HG03060 (cell line): ENCODE data around the gene OPTC.

Source experiments
- ATAC-seq: cut with Tn5 transposase; IDR thresholded peaks from one replicate; pipeline ENCODE4 v1.9.1; 2021; ENCODE audit warnings: low read depth, moderate number of reproducible peaks; ENCODE audit not compliant: unreplicated experiment

OPTC gene

GRCh38 chr1:203488539-203488938 lies 5.4 kb upstream of the OPTC start:
- ATAC-seq = no peak

- ATAC-seq = no peak
Measured at GRCh38 chr1:203490607-203491006, 3.3 kb upstream of the OPTC start.

- ATAC-seq = no peak
Measured at GRCh38 chr1:203491664-203492063, 2.3 kb upstream of the OPTC start.

- ATAC-seq = no peak
Measured at GRCh38 chr1:203492082-203492747, 1.7 kb upstream of the OPTC start.

GRCh38 chr1:203492748-203493130 lies 1.2 kb upstream of the OPTC start:
- ATAC-seq = no peak

GRCh38 chr1:203495845-203496244 lies 1.9 kb downstream of the OPTC start:
- ATAC-seq = no peak

- no peak for ATAC-seq
Measured at GRCh38 chr1:203497269-203497777, 3.4 kb downstream of the OPTC start.

GRCh38 chr1:203499643-203500278 lies 5.8 kb downstream of the OPTC start:
- no peak for ATAC-seq

GRCh38 chr1:203500279-203500678 lies 6.3 kb downstream of the OPTC start:
- no peak for ATAC-seq

GRCh38 chr1:203503836-203504235 lies 9.9 kb downstream of the OPTC start:
- ATAC-seq = no peak

- ATAC-seq = no peak
Measured at GRCh38 chr1:203504400-203505250, 10.7 kb downstream of the OPTC start.

- no peak for ATAC-seq
Measured at GRCh38 chr1:203505526-203506204, 11.7 kb downstream of the OPTC start.

GRCh38 chr1:203506858-203507626 lies 13.1 kb downstream of the OPTC start:
- no peak for ATAC-seq

- ATAC-seq = no peak
Measured at GRCh38 chr1:203507759-203508158, 13.8 kb downstream of the OPTC start.

GRCh38 chr1:203508463-203509073 lies 14.6 kb downstream of the OPTC start:
- no peak for ATAC-seq

- ATAC-seq = no peak
Measured at GRCh38 chr1:203509135-203509534, 15.2 kb downstream of the OPTC start.

GRCh38 chr1:203511513-203511912 lies 17.6 kb downstream of the OPTC start:
- ATAC-seq = no peak

- no peak for ATAC-seq
Measured at GRCh38 chr1:203511930-203512329, 18.0 kb downstream of the OPTC start.

GRCh38 chr1:203512517-203512847 lies 18.5 kb downstream of the OPTC start:
- ATAC-seq = no peak
